Astrocyte of the cerebellum (primary cell): Measurements from ENCODE around the gene NPAS2.

Experiments
- DNase-seq: peaks from one replicate; pipeline ENCODE4 v3.0.0-alpha.2; 2011; ENCODE audit warnings: low read depth
- H3K4me3 ChIP-seq: 2 replicates; pipeline ENCODE4 v1.5.1; 2011; ENCODE audit warnings: mild to moderate bottlenecking, low read depth, low read length, moderate library complexity
- in situ Hi-C: cut with HindIII; loops from 2 replicates; pipeline ENCODE4 v1.10.0; 2017; ENCODE audit warnings: low sequenced_read_pairs
- TF ChIP-seq, protein P1 (sequence below): IDR thresholded peaks from 2 replicates; pipeline ENCODE4 v1.5.1; 2012; ENCODE audit warnings: low read length, low read depth, moderate library complexity, mild to moderate bottlenecking; ENCODE audit errors: missing control alignments

The NPAS2 gene

DNA sequence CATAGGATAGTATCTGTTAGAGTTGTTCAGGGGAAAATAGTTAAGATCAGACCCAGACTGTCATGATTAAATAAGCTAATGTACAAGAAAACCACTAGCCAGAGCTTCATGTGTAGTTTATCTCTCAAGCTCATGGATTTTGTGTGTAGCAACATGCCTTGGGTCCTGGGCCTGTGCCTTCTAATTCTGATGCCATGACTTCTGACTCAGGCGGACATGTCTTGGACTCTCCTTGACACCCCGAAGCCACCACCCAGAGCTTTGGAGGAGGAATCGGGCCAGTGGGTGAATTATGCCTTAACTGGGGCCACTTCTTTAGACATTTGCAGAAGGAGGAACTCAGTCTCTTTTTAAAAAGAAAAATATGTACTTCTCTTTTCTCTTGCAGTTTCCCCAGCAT is 68.7 kb downstream of the NPAS2 start:
- H3K4me3 ChIP-seq = no peak overlapping the region
- in situ Hi-C loops = no loop called here
- TF ChIP-seq, protein P1, sequence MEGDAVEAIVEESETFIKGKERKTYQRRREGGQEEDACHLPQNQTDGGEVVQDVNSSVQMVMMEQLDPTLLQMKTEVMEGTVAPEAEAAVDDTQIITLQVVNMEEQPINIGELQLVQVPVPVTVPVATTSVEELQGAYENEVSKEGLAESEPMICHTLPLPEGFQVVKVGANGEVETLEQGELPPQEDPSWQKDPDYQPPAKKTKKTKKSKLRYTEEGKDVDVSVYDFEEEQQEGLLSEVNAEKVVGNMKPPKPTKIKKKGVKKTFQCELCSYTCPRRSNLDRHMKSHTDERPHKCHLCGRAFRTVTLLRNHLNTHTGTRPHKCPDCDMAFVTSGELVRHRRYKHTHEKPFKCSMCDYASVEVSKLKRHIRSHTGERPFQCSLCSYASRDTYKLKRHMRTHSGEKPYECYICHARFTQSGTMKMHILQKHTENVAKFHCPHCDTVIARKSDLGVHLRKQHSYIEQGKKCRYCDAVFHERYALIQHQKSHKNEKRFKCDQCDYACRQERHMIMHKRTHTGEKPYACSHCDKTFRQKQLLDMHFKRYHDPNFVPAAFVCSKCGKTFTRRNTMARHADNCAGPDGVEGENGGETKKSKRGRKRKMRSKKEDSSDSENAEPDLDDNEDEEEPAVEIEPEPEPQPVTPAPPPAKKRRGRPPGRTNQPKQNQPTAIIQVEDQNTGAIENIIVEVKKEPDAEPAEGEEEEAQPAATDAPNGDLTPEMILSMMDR = no peak
- DNase-seq = no peak

DNA sequence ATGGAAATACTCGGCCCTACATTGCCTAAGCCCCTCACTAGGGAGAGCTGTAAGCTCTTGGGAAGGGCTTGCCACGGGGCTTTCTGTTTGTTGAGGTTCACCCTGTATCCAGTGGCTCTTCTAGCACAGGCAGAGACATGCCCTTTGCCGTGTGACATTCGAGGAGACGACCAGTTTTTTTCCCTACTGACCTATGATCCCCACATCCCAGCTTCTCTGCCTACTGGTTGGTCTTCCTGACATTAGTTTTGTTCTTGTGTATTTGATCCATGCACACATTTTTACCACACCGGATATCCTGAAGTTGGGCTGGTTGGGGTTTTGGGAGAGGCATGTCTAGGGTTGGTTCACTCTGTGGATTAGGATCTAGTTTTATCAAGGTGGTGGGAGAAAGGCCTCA is 69.3 kb downstream of the NPAS2 start:
- H3K4me3 ChIP-seq = no peak overlapping the region
- in situ Hi-C loops = no loop called here
- TF ChIP-seq, protein P1 = no peak
- DNase-seq = no peak

DNA sequence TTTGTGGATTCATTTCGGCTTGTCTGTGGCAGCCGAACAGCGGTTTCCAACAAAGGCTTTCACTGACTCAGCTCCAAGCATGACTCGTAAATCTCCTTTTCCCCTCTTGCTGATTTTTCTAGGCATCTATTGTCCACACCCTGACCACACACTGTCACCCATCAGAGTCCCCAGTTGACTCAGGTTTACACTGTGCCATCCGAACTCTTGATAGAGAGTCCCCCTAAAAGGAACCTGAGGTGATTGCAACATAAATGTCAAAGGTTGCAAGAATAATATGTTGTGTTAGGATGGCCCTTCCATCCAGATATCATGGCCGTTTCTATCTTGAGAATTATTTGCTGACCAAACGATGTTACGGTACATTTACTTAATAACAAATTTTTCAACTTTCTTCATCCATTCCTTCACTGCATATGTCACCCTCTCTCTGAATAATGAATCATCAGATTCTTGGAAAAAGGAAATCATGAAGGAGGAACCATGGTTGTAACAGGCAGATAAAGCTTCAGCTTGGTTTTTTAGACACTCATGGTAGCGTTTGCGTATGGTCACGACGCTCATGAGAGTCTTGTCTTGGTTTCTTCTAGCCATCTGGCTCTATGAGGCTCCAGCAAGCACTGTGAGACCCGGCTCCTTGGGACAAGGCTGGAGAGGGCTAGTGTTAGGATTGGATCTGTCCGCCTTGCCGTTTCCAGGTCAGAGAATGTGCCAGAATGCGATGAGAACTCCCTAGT is 72.1 kb downstream of the NPAS2 start:
- no peak overlapping the region for H3K4me3 ChIP-seq
- TF ChIP-seq, protein P1 = no peak
- in situ Hi-C loops = no loop called here
- peak; percentile 22 for DNase-seq

DNA sequence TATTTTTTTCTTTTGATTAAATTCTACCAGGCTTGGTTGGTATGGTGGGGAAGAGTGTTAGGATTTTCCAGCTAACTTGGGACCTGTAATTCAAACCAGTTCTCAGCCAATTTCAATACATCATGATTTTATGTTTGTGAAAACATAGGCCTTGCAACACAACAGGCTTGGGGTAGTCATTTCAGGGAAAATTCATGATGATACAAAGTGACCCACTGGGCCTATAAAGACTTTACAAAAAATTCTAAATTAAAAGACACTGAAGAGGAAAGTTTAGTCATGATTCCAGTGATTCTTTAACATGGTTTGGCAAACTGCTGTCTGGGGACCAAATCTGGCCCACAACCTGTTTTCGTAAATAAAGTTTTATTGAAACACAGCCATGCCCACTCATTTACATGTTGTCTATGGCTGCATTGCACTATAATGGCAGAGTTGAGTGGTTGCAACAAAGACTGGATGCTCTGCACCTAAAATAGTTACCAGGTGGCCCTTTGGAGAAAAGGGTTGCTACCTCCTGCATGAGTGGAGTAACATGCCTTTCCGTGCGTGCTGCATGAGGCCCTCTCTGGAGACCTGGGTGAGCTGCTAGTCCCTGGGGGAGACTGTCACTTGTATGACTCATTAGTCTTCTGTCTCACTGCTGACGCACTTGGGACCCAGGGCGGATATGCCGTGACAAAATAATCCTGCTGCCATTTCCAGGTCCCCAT is 73.6 kb downstream of the NPAS2 start:
- H3K4me3 ChIP-seq = no peak overlapping the region
- no peak for DNase-seq
- TF ChIP-seq, protein P1 = no peak
- in situ Hi-C loops = no loop called here

DNA sequence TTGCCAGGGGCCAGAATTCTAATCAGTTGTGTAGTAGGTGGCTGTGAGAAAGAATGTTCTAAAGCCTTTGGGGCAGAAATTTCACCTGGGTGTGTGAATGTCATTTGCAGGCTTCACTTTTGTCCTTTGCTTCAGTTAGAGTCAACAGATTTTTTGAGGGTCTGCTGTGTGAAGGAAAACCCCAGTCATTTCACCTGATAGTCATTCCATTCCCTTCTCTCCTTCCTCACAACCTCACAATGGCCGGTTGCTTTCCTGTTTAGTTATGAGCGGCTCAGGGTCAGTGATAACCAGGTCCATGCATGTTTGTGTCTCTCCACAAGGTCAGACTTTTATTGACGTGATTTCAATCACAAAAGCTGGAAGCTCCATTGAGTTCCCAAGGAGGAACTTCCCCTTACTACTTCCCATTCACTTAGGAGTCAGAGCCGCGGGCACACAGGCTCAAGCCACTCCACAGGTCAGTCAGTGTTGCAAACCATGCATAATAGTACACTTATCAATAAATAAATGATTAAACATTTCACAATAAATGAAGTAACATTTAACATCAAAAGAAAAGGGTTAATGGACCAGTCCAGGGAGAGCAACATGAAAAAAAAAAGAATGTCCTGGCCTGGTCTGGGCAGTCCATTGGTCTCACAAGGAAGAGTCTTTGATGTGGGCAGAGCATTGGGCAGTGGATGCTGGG is 74.3 kb downstream of the NPAS2 start:
- TF ChIP-seq, protein P1 = no peak
- in situ Hi-C loops = no loop called here
- H3K4me3 ChIP-seq = no peak overlapping the region
- no peak for DNase-seq

DNA sequence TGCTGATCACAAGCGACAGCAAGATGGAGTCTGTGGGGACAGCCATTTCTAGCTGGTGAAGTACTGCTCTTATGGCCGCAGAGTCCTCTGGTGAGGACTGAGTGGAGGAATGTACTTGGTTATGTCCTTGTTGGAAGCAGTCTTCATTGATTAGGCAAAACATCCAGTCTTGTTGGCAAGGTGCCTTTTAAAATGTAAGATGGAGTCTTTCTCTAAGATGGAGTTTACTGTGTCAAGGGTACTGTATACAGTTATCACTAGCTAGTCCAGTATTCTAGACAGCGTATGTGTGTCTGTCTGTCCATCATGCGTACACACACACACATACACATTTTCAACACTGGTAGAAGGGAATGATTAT is 74.8 kb downstream of the NPAS2 start:
- DNase-seq = no peak
- TF ChIP-seq, protein P1 = no peak
- in situ Hi-C loops = no loop called here

More for the DNA sequence above, 74.8 kb downstream of the NPAS2 start:
- no peak overlapping the region for H3K4me3 ChIP-seq
